ENCODE results near the gene GNB1L. TPM values are rescaled to one million over a fixed set of nuclear protein-coding genes. Genes with fewer than 3 reads are reported as not detected.
A peak's percentile ranks its signal among the peaks of the same experiment; 100 is the strongest.

GNB1L gene
- polyA plus RNA-seq, 1 donor, result 4.4 TPM

DNA sequence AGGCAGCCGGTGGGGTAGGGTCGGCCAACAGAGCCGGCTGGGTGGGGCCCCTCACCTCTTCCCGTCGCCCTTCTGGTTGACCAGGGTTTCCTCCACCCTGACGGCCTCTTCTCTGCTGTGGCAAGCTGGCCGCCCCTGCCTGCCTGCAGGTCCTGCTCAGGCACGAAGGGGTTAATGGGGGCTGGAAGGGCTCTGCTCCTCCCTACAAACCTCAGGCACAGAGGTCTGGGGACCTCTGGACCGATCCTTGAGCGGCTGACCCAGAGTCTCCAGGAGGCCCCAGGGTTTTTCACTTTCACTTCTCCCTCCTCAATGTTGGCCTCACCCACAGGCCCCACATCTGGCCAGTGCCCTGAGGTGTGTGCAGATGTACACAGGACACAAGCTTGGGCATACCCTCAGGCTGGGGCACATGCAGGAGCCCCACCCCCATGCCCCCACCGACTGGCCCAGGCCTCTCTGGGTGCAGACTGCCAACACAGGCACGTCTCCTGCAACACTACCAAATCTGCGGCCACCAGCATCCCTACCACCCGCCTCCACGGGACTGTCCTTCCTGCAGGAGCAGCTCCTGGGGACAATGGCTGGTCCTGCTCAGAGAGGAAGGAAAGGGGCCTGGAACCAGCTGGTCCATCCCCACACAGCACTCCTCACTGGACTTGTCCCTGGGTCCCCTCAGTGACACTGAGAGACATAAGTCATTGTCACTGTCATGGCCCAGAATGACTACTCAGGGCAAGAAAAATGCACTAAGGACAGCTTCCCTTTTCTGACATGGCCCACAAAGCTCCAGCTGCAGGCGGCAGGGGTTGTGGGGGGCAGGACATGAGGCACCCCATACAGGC is 97.3 kb downstream of the GNB1L start:
- peaks cover 8% of the 10 kb centered on the region for H3K9me3 ChIP-seq (ENCODE audit: control insufficient read depth, low read depth, low read length)
- no peak overlapping the region for H3K4me3 ChIP-seq (ENCODE audit: low read length)
- no peak overlapping the region for H3K27ac ChIP-seq (ENCODE audit: low read length)
- WGBS (ENCODE audit: insufficient coverage, low lambda C conversion rate), result no CpG with 5 or more reads among the region's 16 CpGs
- H3K4me1 ChIP-seq (ENCODE audit: control insufficient read depth, insufficient read depth, low read length), result peaks cover 6% of the 10 kb centered on the region
- peak in 1 of 2 donors; percentile 32 for DNase-seq
- H3K27me3 ChIP-seq (ENCODE audit: control insufficient read depth, insufficient read depth, low read length), result peaks cover 91% of the 10 kb centered on the region
- no peaks in the 10 kb centered on the region for H3K36me3 ChIP-seq (ENCODE audit: control insufficient read depth, insufficient read depth, low read length)

DNA sequence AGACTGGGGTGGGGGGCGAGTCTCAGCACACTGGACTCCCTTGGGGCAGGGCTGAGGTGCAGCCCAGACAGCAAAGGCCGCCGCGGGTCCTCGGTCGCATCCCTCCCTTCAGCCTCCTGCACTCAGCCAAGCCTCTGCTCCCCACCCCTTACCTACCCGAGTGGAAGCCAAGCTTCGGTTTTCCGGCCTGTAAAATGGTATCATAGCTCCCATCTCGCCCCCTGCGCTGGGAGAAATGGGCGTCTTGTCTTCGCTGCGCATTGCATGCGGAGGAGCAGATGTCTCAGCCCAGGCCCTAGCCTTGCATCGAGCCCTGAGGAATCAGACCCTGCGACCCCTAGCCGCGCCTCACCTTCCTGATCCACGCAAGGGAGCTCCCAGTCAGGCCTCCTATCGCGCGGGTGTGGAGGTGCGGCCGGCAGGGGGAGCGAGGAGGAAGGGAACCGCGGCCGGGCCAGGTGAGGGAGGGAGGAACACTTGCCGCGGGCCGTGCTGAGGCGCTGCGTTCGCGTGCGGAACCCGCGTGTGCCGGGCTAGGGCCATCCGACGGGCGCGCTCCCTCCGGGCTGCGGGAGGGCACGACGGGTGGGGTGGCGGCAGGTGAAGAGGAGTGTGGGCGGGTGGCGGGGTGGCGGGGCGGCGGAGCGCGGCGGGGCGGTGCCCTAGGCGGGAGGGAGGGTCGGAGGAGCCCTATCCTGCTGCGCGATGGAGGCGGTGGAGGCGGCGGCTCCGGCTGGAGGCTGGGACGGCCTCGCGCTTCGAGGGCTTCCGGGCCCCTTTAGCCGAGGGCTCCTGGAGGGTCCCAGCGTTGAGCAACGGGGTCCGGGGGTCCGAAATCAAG is 98.2 kb downstream of the GNB1L start:
- peaks cover 91% of the 10 kb centered on the region for H3K27me3 ChIP-seq (ENCODE audit: control insufficient read depth, insufficient read depth, low read length)
- no peaks in the 10 kb centered on the region for H3K36me3 ChIP-seq (ENCODE audit: control insufficient read depth, insufficient read depth, low read length)
- H3K9me3 ChIP-seq (ENCODE audit: control insufficient read depth, low read depth, low read length), result peaks cover 6% of the 10 kb centered on the region
- no peak overlapping the region for H3K4me3 ChIP-seq (ENCODE audit: low read length)
- peaks cover 4% of the 10 kb centered on the region for H3K4me1 ChIP-seq (ENCODE audit: control insufficient read depth, insufficient read depth, low read length)
- peak; percentile 23 to 41 for DNase-seq
- no CpG with 5 or more reads among the region's 76 CpGs for WGBS (ENCODE audit: insufficient coverage, low lambda C conversion rate)
- no peak overlapping the region for H3K27ac ChIP-seq (ENCODE audit: low read length)

DNA sequence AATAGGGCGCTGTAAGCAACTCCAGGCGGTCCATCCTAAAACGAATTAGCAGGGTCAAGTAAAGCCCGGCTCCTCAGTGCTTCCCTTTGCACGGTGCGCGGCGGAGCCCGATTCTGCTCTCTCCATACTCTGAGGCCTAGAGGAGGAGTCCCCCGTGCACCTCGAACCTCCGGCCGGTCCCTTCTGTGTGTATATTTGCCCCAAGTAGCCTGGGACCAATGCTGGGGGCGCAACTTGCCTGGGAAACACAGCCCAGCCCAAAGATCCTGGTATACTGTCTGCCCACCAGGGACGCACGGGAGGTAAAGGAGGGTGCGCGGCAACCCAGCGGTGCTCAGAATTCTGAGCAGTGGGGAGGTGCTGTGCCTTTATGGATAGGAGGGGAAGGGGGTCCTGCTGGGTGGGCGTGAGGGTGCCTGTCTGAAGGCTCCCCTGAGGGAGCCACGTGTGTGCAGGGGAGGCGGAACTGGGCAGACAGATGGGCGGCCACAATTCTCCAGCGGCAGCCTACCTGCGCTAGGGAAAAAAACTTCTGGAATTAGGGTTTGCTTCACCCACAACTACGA is 98.9 kb downstream of the GNB1L start:
- H3K36me3 ChIP-seq (ENCODE audit: control insufficient read depth, insufficient read depth, low read length), result no peaks in the 10 kb centered on the region
- H3K4me3 ChIP-seq (ENCODE audit: low read length), result no peak overlapping the region
- H3K4me1 ChIP-seq (ENCODE audit: control insufficient read depth, insufficient read depth, low read length), result peaks cover 4% of the 10 kb centered on the region
- no peak for DNase-seq
- H3K27me3 ChIP-seq (ENCODE audit: control insufficient read depth, insufficient read depth, low read length), result peaks cover 94% of the 10 kb centered on the region
- H3K27ac ChIP-seq (ENCODE audit: low read length), result no peak overlapping the region
- no CpG with 5 or more reads among the region's 26 CpGs for WGBS (ENCODE audit: insufficient coverage, low lambda C conversion rate)
- H3K9me3 ChIP-seq (ENCODE audit: control insufficient read depth, low read depth, low read length), result peaks cover 6% of the 10 kb centered on the region

GRCh38 chr22:19755145-19755710 is 99.4 kb downstream of the GNB1L start:
- no peak for DNase-seq
- Histone ChIP-seq H3K27ac (ENCODE audit: low read length) (no peak overlapping the region), H3K36me3 (ENCODE audit: control insufficient read depth, insufficient read depth, low read length) (no peaks in the 10 kb centered on the region), H3K4me1 (ENCODE audit: control insufficient read depth, insufficient read depth, low read length) (peaks cover 4% of the 10 kb centered on the region), H3K27me3 (ENCODE audit: control insufficient read depth, insufficient read depth, low read length) (peaks cover 97% of the 10 kb centered on the region), H3K4me3 (ENCODE audit: low read length) (no peak overlapping the region), H3K9me3 (ENCODE audit: control insufficient read depth, low read depth, low read length) (peaks cover 6% of the 10 kb centered on the region)
- no CpG with 5 or more reads among the region's 59 CpGs for WGBS (ENCODE audit: insufficient coverage, low lambda C conversion rate)

GRCh38 chr22:19754701-19755144 is 100.0 kb downstream of the GNB1L start:
- Histone ChIP-seq H3K27me3 (ENCODE audit: control insufficient read depth, insufficient read depth, low read length) (peaks cover 97% of the 10 kb centered on the region), H3K4me1 (ENCODE audit: control insufficient read depth, insufficient read depth, low read length) (peaks cover 4% of the 10 kb centered on the region), H3K4me3 (ENCODE audit: low read length) (no peak overlapping the region), H3K36me3 (ENCODE audit: control insufficient read depth, insufficient read depth, low read length) (no peaks in the 10 kb centered on the region), H3K9me3 (ENCODE audit: control insufficient read depth, low read depth, low read length) (peaks cover 6% of the 10 kb centered on the region), H3K27ac (ENCODE audit: low read length) (no peak overlapping the region)
- DNase-seq, result no peak
- no CpG with 5 or more reads among the region's 14 CpGs for WGBS (ENCODE audit: insufficient coverage, low lambda C conversion rate)

DNA sequence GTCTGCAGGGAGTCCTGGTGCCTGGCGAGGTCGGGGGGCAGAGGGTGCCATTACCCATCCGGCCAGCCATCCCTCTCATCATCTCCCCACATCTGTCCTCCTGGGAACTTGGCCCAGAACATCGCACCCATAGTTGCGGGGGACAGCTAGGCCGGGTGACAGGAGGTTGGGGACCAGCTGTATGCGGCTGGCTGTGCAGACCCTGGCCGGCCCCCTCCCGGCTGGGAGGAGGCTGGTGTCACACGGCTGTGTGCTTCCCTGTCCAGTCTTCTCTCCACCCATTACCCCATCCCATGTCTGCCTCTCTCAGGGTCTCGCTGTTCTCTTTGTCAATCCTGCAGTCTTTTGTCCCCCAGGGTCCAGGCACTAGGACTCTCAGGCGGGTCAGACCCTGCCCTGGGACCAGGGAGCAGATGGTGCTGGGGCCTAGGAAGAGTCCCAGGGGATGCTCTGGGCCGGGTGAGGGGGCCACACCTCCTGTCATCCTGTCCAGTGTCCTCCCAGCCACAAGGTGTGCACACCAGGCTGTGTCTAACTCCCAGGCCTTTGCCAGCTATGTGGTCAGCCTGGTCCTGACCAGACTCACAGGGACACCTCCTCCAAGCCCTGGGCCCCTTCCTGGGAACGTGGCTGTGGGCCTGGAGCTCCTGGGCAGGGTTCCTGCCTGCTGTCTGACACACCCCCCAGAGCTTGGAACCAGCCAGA is 100.5 kb downstream of the GNB1L start:
- no peaks in the 10 kb centered on the region for H3K36me3 ChIP-seq (ENCODE audit: control insufficient read depth, insufficient read depth, low read length)
- no peak overlapping the region for H3K4me3 ChIP-seq (ENCODE audit: low read length)
- no peak overlapping the region for H3K27ac ChIP-seq (ENCODE audit: low read length)
- DNase-seq, result no peak
- peaks cover 5% of the 10 kb centered on the region for H3K9me3 ChIP-seq (ENCODE audit: control insufficient read depth, low read depth, low read length)
- no CpG with 5 or more reads among the region's 14 CpGs for WGBS (ENCODE audit: insufficient coverage, low lambda C conversion rate)
- H3K27me3 ChIP-seq (ENCODE audit: control insufficient read depth, insufficient read depth, low read length), result peaks cover 96% of the 10 kb centered on the region
- peaks cover 4% of the 10 kb centered on the region for H3K4me1 ChIP-seq (ENCODE audit: control insufficient read depth, insufficient read depth, low read length)

DNA sequence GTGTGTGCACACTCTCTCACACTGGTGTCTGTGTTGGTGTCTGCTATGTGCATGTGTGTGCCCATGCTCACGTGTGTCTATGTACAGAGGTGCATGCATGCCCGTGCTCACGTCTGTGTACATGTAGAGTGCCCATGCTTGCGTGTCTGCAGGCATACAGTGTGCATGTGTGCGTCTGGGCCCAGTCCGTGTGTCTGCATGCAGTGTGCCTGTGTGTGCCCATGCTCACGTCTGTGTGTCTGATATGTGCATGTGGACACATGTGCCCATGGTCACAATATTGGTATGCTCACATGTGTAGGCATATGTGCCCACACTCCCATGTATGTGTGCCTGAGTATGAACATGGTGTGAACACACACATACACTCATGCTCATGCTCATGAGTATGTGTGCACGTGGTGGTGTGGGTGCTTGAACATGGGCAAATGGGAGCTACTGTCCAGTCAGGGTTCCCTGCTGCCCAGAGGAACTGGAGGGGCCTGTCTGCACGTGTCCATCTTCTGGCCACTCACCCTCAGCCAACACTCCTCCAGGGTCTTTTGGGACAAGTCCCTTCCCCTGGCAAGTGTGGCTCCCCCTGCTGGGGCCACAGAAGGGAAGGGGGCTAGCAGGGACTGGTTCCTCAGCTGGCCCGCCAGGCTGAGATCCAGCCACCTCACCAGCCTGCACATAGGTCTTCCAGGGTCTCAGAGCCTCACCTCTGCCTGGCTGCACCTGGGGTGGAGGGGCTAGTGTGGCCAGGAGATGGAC is 101.4 kb downstream of the GNB1L start:
- Histone ChIP-seq H3K4me1 (ENCODE audit: control insufficient read depth, insufficient read depth, low read length) (peaks cover 4% of the 10 kb centered on the region), H3K27ac (ENCODE audit: low read length) (no peak overlapping the region), H3K27me3 (ENCODE audit: control insufficient read depth, insufficient read depth, low read length) (peaks cover 94% of the 10 kb centered on the region), H3K4me3 (ENCODE audit: low read length) (no peak overlapping the region), H3K9me3 (ENCODE audit: control insufficient read depth, low read depth, low read length) (no peaks in the 10 kb centered on the region), H3K36me3 (ENCODE audit: control insufficient read depth, insufficient read depth, low read length) (no peaks in the 10 kb centered on the region)
- WGBS (ENCODE audit: insufficient coverage, low lambda C conversion rate), result no CpG with 5 or more reads among the region's 10 CpGs
- DNase-seq, result no peak

DNA sequence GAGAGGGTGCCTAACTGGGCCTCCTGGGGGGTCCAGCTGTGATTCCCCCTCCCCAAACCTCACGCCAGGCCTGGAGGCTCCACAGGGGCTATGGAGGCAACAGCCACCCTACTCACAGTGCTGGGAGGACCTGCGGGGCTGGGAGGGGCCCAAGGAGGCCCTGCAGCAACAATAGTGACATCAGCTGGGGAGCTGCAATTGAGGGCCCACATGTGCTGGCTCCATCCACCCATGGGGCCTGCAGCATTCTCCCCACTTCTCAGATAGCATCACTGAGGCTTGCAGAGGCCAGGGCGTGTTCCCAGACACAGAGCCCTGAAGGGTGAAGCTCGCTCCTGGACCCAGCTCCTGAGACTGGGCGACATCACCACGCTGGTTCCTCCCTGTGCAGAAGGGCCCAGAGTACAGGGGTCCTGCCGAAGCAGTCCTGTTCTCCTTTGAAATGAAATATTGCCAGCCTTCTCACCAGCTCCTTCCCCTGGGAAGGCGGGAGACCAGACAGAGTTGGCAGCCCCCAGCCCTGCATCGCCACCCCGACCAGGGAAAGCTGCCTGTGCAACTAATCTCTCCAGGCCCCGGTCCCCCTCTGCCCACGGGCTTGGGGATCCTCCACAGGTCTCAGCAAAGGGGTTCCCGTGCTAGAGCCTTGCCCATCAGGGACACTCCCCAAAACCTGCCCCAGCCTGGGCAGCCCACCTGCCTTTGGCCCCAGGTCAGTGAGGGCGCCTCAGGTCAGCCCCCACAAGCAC is 103.0 kb downstream of the GNB1L start:
- Histone ChIP-seq H3K4me3 (ENCODE audit: low read length) (no peak overlapping the region), H3K9me3 (ENCODE audit: control insufficient read depth, low read depth, low read length) (no peaks in the 10 kb centered on the region), H3K27me3 (ENCODE audit: control insufficient read depth, insufficient read depth, low read length) (peaks cover 79% of the 10 kb centered on the region), H3K27ac (ENCODE audit: low read length) (no peak overlapping the region), H3K36me3 (ENCODE audit: control insufficient read depth, insufficient read depth, low read length) (no peaks in the 10 kb centered on the region), H3K4me1 (ENCODE audit: control insufficient read depth, insufficient read depth, low read length) (no peaks in the 10 kb centered on the region)
- DNase-seq, result no peak
- WGBS (ENCODE audit: insufficient coverage, low lambda C conversion rate), result no CpG with 5 or more reads among the region's 14 CpGs
